GM18498 (cell line): Measurements from ENCODE around the gene RPL18.
"Not testable (repeated sequence)": the region's sequence is repeated elsewhere in the genome, so short reads cannot be mapped to it uniquely, and the experiment has no call there.

Experiments used
- ATAC-seq: cut with Tn5 transposase; IDR thresholded peaks from one replicate; pipeline ENCODE4 v1.9.1; 2021; ENCODE audit warnings: mild to moderate bottlenecking, moderate library complexity; ENCODE audit not compliant: unreplicated experiment

RPL18 gene

DNA sequence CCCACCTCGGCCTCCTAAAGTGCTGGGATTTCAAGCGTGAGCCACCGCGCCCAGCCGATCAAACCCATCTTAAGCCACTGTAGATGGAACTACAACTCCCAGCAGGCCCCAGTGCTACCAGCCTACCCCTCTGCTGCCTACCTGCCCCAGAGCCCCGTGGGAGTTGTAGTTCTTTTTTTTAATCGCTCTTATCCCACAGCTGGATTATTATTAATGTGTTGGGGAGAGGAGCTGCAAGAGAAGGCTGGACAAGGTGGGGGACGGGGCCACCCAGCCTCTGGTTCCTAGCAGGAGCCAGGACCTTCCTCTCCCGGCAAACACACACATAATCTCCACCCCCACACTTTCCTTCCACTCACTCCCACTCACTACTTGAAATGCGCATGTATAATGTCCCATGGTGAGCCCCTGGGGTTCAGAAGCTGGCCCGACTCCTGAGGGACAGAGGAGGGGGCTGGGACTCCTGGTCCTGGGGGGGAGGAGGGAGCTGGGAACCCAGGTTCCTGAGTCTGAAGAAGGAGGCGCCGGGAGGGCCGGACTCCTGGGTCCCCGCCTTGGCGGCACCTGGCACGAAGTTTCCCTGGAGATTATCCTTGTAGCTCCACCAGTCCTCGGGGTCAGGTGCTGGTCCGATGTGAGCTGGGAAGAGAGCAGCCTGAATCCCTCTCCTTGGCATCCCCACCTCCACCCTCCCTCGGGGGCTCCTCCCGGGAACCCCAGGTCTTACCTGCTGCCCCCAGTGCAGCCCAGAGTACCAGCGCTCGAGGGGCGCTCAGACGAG, 26.1 kb upstream of the RPL18 start:
- ATAC-seq: no peak

- ATAC-seq: no peak
Observed at GRCh38 chr19:48644355-48644754, 25.4 kb upstream of the RPL18 start.

DNA sequence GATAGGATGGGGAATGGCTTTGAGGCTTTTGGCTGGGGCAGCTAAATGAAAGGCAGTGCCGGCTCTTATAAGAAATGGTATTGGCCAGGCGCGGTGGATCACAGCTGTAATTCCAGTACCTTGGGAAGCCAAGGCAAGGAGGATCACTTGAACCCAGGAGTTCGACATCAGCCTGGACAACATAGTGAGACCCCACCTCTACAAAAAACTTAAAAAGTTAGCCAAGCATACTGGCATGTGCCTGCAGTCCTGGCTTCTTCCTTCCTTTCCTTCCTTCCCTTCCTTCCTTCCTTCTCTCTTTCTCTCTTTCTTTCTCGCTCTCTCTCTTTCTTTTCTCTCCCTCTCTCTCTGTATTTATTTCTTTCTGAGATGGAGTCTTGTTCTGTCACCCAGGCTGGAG, 23.9 kb upstream of the RPL18 start:
- ATAC-seq: no peak

DNA sequence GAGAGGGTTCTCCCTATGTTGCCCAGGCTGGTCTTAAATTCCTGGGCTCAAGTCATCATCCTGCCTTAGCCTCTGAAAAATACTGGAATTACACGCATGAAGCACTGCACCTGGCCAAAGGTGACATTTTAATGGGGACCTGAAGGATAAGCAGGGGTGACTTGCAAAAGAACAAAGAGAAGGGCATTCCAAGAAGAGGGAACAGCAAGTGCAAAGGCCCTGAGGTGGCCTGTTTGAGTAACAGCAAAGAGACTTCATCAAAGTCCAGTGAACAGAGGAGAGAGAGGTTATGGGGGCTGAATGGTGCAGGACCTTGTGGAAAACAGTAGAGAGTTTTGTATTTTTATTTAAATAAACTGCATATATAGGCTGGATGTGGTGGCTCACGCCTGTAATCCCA, 22.9 kb upstream of the RPL18 start:
- ATAC-seq: no peak

DNA sequence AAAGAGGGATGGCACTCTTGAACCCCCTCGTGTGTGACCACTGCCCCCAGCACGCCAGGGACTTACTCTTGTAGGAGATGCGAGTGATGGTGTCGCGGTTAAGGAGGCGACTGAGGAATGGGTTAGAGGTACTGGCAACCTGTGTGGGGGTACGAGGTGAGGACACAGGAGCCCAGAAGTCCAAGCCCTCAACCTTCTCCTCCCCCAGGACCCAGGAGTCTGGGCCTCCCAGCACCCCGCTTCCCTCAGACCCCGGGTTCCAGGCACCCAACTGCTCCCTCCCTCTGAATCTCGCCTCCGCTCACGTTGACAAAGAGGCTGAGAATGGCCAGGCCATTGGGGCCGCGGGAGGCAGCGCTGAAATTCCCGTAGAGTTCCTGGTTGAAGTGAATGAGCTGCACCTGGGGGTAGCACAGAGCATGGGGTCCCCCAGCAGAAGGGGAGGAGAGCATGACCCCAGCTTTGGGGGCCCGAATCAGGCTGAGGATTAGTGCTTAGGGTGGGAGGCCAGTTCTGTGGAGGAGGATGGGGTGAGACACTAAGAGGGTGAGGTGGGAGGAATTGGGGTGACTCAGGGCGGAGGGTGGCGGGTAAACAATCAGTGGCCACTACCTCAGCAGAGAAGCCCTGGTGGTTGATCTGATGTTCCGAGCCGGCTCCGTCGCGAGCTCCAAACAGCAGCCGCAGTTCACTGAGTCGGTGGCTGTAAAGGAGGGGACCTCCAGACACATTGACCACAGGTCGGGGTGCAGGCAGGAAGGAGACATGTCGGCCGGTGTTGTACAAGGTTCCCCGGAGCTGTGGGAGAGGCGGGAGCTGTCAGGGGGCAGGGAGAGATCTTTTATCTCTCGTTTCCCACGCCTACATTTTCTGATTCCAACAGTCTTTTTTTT, 20.8 kb upstream of the RPL18 start:
- ATAC-seq: no peak

DNA sequence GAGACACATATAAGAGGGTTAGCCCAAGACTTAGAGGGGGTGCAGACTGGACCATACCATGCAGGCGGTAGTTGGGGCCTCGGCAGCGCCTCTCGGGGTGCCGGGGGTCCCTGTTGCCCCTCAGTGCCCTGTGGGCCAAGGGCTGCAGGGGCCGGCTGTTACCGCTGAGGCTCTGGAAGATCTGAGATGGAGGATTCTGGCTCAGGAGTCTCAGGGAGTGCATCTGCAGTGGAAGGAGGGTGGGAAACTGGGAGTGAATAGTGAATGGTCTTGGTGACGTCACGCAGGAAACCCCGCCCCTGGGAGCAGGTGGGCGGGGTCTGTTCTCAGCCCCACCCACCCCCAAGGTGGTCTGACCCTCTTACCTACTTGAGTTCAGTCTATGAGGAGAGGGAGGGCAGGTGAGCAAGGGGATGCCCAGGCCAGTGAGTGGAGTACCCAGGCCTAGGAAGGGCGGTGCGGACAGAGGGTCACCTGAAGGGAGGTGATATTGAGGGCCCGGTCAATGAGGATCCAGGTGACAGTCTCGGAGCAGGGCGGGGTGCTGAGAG, 19.9 kb upstream of the RPL18 start:
- no peak for ATAC-seq

DNA sequence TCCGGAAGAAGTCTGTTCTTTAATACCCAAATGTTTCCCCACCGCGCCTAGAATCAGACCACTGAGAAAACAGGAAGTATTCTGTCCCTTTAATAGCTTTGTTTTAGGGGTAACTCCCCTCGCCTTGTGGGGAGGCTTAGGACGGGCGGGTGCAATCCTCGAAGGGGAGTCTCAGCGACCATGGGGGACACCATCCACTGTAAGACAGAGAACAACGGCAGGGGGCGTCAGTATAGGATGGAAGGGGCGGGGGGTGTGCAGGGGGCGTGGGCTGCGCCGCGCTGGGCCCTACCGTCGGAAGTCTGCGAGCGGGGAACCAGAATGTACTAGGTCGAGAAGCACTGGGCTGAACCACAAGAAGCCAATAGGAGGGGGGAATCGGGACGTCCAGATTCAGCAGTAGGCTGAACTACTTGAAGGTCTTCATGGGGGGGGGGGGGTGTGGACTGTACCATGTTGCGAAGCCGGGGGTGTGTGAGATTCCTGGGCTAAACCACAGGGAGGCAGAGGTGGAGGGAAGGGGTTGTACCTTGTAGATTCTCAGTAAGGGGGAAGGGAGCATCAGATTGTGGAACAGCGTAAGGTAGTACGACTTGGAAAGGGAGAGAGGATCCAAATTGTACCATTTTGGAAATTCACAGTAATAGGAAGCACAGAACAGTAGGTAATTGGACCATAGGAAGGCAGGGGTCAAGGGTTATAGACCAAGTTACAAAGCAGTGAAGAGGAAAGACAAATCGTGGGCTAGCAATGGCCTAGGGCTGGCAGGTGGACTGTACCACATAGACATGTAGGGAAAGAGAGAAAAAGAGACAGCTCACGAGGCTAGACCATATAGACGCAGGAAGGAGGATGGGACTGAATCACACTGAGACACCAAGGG, 19.2 kb upstream of the RPL18 start:
- peak; percentile 13 for ATAC-seq

- ATAC-seq: peak; percentile 76
Observed at GRCh38 chr19:48637449-48637947, 18.5 kb upstream of the RPL18 start.

DNA sequence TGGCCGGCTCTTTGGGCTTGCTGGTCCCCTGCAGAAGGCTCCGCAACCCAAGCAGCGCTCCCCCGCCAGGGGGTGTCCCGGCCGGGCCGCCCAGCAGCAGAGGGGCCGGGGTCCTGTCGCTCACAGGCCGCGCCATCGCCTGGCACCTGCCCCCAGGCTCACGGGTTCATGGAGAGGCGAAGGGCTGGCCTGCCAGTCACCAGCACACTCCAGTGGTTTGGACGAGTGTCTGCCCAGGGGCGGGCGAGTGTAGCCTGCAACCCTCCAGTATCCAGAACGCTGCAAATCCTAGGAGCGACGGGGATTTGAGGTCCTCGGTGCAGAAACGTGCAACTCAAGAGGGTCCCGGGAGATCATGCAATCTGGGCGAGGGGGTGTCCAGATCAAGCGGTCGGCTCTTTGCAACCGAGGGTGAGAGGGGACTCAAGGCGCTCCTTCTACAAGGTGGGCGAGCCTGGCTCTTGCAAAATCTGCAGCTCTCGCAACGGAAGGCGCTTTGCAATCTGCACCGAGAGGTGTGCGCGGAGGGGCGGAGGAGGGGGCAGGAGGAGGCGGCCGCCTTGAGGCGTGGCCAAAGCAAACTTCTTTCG, 18.0 kb upstream of the RPL18 start, which contains the start of gene DBP:
Gene DBP, minus strand, starts transcription at position 521 of the 590 bp plus-strand sequence. Its CDS starts 385 bp downstream, at position 136.
- peak; percentile 0 for ATAC-seq

- no peak for ATAC-seq
Observed at GRCh38 chr19:48635966-48636858, 17.2 kb upstream of the RPL18 start.

DNA sequence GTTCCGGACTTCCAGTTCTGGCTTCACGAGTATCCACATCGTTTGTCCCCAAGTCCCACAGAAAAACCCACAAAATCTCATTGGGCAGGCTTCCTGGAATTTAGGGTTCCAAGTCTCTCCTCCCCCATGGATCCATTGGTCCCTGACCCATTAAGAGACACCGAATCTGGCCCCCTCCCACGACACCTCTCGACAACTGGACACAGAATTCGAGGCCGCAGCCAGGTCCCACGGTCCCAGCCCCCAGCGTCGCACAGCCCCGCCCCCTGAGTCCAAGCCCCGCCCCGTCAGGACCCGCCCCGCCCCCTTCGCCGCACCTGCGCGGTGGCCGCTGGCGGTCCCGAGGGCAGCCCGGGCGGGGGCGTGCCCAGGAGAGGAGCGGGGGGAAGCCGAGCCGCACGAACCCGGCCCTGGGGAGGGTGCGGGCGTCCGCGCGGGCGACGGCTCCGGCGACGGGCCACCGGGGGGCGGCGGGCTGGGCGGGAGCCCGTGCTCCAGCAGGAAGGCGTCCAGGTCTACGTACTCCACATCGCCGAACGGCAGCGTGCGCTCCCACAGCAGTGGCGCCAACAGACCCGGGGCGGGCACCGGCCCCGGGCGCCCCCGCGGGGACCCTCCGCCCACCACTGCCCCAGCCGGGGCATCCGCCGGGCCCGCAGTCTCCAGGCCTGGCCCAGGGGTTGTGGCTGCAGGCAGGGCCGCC, 16.4 kb upstream of the RPL18 start:
- ATAC-seq: no peak

GRCh38 chr19:48634424-48635262, 15.7 kb upstream of the RPL18 start:
- peak; percentile 25 for ATAC-seq

- ATAC-seq: no peak
Observed at GRCh38 chr19:48634036-48634342, 15.0 kb upstream of the RPL18 start.

GRCh38 chr19:48633148-48634035, 14.4 kb upstream of the RPL18 start:
- no peak for ATAC-seq

- ATAC-seq: no peak
Observed at GRCh38 chr19:48632692-48633147, 13.7 kb upstream of the RPL18 start.

GRCh38 chr19:48632286-48632685, 13.3 kb upstream of the RPL18 start:
- ATAC-seq: not testable (repeated sequence)

DNA sequence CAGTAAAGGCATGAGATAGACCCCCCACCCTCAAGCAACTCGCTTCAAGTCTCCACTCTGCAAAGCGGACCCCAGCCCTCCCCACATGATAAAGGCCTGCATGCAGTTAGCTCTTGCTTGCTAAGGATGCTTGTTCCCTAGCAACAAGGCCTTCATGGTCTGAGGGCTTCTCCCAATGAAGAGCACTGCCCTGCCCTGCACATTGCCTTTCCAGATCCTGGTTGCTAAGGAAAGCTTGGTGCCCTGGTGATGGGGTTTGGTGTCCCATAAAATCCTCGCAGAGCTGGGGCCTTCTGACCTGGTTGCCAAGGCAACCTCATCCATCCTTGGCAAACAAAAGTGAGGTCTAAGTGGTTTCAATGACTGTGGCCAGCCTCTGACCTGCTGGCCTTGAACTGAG, 12.2 kb upstream of the RPL18 start:
- ATAC-seq: no peak
